WERI-Rb-1 (cell line): Measurements from ENCODE around the gene MED28.

ENCODE experiments used
- DNase-seq: peaks from one replicate; pipeline ENCODE4 v3.0.0-alpha.2; 2020
- H3K27ac ChIP-seq: fragments of 250-450 bp; sonication (Bioruptor Pico); 2 replicates; pipeline ENCODE4 v1.5.1; 2020; ENCODE audit warnings: mild to moderate bottlenecking, moderate library complexity
- H3K27me3 ChIP-seq: fragments of 250-450 bp; sonication (Bioruptor Pico); 2 replicates; pipeline ENCODE4 v1.5.1; 2021; ENCODE audit warnings: mild to moderate bottlenecking, low read depth, moderate library complexity; ENCODE audit not compliant: insufficient read depth, severe bottlenecking
- H3K36me3 ChIP-seq: fragments of 250-450 bp; sonication (Bioruptor Pico); 2 replicates; pipeline ENCODE4 v1.5.1; 2020; ENCODE audit warnings: mild to moderate bottlenecking, moderate library complexity
- H3K4me3 ChIP-seq: 2 replicates; pipeline ENCODE4 v1.5.1; 2011; ENCODE audit warnings: low read depth, mild to moderate bottlenecking, control low read depth, low read length
- H3K9me3 ChIP-seq: fragments of 250-450 bp; sonication (Bioruptor Pico); 2 replicates; pipeline ENCODE4 v1.5.1; 2021; ENCODE audit warnings: mild to moderate bottlenecking, moderate library complexity; ENCODE audit not compliant: severe bottlenecking
- CTCF ChIP-seq: IDR thresholded peaks from 2 replicates; pipeline ENCODE4 v1.5.1; 2011; ENCODE audit warnings: low read depth, mild to moderate bottlenecking, control low read depth, inconsistent platforms, low read length

The MED28 gene

GRCh38 chr4:17682222-17682566 lies 67.8 kb downstream of the MED28 start:
- H3K36me3 ChIP-seq = no peaks in the 10 kb centered on the region
- H3K9me3 ChIP-seq = peaks cover 4% of the 10 kb centered on the region
- H3K27ac ChIP-seq = no peak overlapping the region
- no peaks in the 10 kb centered on the region for H3K27me3 ChIP-seq
- DNase-seq = no peak
- H3K4me3 ChIP-seq = no peak overlapping the region
- TF ChIP-seq CTCF = no peak
